Gastroesophageal sphincter (tissue), 3 donors: ENCODE results near the gene PDPN.

ENCODE experiments used
- CTCF ChIP-seq, 4 experiments: fragments of 200-600 bp in 2 of 4; fragments of 450-650 bp in 2 of 4; sonication (generic) in 1 of 4; IDR thresholded peaks; one replicate each; pipeline ENCODE4 v1.5.1; 2017 to 2019; ENCODE audit warnings: antibody characterized with exemption in 4 of 4, mild to moderate bottlenecking in 2 of 4, moderate library complexity in 2 of 4
- POLR2AphosphoS5 ChIP-seq: sonication (generic); formaldehyde crosslinking; IDR thresholded peaks from one replicate; pipeline ENCODE4 v1.6.1; 2017; ENCODE audit warnings: antibody characterized with exemption

DNA sequence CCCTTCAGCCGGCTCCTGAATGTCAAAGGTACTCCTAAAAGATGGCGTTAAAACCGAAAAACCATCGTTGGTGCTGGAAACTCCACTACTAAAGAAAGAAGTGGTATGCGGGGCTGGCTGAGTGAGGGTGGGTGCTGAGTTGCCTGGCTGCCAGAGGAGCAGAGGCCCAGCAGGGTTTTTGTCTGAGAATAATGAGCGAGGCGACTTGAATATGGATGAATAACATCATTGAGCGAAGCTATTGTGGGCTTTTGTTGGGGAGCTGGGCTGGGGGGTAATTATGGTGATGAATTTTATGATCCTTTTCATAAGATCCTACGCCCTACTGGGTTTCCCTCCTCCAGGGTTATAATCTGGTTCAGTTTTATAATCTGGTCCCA, 2.0 kb downstream of the PDPN start:
- TF ChIP-seq CTCF (IDR thresholded peaks at IDR 0.05) (no peak), POLR2AphosphoS5 (no peak)
